Occipital lobe (tissue), 2 donors: Measurements from ENCODE around the gene SOCS3. TPM values are rescaled to one million over a fixed set of nuclear protein-coding genes. Genes with fewer than 3 reads are reported as not detected.

Experiments used
- DNase-seq: peaks from one replicate; lab custom pipeline; 2025; lab: John Stamatoyannopoulos, UW
- total RNA-seq: library from RNA; depleted of rRNA; stranded (reverse); fragments of >200 nt; gene quantifications from one replicate; pipeline ENCODE4 v1.2.3, GENCODE V29; 2014

Gene SOCS3, protein sequence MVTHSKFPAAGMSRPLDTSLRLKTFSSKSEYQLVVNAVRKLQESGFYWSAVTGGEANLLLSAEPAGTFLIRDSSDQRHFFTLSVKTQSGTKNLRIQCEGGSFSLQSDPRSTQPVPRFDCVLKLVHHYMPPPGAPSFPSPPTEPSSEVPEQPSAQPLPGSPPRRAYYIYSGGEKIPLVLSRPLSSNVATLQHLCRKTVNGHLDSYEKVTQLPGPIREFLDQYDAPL
- total RNA-seq, result 8.3 TPM

DNA sequence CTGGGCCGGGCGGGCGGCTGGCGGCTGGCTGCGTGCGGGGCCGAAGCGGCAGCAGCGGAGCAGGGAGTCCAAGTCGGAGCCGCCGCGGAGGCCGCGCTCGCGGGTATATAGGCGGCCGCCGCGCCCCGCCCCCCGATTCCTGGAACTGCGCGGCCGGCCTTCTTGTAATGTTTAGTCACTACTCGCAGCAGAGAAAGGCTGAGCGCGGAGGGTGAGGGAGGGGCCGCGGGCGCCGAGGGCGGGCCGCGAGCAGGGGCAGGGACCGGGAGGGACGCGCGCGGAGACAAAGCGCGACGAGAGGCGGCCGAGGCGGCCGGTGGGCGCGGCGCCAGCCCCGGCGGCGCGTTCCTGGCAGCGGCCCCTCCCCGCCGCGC is at the start of gene SOCS3:
SOCS3 (minus strand) TSS at position 81 of the 374 bp plus-strand sequence. CDS start 982 bp downstream, outside the sequence.
- peak; percentile 86 for DNase-seq

DNA sequence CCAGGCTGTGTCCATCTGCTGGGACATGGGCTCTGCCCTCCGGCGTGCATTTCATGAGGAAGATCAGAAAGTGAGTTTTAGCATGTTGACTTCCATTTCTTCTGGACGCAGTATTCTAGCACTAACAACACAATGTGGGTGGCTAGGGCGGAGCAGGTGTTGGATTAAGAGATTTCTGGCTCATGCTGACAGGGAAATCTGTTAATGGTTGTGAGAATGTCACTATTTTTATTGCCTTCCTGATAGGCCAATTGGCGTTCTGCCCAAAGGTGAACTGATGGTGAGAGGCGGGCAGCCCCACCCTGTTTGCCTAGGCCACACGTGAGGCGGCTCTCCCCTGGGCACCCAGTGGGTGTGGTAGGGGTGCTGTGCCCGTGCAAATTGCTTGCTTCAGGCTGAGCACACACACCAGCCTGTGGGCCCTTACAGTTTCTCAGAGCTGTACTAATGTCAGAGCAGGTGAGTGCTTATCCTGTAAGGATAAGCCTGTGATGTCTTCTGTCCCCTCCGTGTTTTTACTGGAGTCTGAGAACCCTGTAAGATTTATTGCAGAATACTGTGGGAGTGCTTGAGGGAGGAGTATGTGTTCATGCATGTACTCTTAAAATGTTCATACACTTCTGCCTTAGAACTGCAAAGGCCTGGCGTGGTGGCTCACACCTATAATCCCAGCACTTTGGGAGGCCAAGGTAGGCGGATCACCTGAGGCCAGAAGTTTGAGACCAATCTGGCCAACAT is 49.5 kb upstream of the SOCS3 start:
- no peak for DNase-seq

DNA sequence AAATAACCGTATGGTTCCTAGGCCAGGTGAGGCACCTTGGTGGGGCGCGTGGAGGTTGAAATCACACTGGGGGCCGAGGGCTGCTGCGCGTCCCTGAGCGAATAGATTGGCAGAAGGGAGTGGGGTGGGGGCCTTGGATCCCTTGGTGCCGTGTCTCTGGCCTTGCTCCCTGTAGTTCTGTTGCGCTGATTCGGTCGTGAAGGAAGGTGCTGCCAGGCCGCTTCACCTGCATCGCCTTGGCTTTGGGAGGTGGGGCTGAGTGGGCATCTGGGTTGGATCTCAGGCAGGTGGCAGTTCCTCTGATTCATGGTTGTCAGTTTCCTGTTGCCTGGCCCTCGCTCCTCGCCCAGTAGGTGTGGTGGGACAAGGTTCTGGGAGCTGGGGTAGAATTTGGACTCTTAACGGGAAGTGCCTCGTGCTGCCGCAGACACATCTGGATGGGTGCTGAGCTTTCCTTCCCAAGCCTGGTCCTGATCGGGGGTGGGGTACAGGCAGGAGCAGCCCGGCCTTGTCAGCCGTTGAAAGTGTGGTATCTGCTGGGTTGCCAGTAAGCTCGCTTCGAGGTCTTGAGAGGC is 48.7 kb upstream of the SOCS3 start:
- no peak for DNase-seq

DNA sequence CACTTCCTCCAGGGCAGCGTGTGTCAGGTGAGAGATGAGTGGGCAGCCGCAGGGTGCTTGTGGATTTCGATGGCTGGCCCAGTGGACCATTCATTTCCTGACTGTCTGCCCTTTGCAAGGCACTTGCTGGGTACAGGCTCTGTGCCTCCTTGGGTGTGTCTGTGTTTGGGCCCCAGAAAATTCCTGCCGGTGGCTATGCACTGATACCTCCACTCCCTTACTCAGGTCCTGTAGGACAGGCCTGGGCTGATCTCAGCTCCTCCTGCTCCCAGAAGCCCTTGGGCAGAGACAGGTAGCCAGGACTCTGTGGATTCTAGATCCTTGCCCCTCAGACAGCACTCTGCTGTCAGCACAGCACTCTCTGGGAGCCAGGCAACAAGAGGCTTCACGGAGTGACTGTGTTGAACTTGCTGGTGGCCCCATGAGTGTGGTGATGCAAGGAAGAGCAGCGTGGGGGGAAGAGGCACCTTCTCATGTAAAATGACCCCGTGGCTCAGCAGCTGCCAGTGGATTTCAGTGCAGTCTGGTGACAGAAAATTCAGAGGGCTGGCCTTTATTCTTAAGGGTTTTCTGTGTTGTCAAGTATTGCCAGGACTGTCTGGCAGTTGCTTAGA is 47.6 kb upstream of the SOCS3 start:
- DNase-seq, result no peak

DNA sequence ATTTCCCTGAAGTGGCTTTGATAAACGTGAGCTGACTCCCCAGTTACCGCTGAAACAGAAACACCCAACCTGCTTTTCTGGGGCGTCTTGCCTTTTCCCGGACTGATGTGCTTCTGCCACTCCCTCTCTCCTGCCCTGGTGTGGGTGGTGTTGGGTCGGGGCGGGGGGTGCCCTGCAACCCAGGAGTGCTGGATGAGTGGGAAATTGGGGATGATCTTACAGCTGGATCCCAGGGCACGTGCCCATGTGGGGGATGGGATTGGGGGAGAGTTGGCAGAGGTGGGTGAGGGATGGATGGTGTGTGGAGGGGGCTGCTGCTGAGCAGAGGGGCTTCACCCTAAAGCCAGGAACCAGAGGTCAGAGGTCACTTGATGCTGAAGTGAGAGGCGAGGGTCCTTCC is 47.0 kb upstream of the SOCS3 start:
- DNase-seq, result no peak

DNA sequence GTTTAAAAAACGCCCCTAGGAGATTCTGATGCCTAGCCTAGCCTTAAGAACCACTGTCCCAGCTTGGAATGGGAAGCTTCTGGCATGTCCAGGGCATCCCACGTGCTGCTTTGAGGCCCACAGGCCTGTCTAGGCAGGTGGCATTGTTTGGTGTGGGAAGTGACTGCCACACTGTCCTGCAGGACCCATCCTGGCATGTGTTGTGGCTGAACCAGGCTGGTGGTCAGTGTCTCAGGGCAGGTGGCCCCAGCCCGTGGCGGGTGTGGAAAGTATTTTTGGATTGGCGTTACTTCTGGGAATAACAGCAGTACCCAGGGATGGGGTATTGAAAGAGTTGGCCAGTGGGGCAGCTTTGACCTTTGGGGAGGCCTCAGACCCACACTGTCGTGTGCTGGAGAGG is 46.5 kb upstream of the SOCS3 start:
- DNase-seq, result no peak

DNA sequence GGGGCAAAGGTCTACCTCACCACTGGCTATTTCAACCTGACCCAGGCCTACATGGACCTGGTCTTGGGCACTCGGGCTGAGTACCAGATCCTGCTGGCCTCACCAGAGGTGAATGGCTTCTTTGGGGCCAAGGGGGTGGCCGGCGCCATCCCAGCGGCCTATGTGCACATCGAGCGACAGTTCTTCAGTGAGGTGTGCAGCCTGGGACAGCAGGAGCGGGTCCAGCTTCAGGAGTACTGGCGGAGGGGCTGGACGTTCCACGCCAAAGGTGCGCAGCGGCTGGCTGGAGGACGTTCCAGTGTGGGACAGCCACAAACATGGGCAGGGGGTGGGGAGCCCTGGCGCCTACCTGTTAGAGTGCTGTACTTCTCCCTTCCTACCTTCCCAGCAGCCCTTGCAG is 43.9 kb upstream of the SOCS3 start:
- DNase-seq, result no peak

DNA sequence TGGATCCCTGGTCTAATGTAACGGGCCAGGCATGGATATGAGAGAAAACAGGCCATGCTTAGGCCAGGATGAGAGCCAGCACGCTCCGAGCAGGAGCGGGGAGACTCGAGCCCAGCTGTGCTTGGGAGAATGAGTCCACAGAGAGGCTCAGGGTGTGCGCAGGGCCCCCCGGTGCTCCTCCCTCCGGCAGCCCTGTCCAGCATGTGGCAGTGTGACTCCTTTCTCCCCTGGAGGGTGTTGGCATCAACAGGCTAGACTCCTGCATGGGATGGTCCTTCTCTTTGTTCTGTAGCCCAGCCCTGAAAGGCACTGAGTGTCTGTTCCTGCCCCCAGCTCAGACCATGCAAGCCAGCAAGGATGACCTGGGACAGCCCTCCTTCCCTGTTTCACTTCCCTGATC is 42.0 kb upstream of the SOCS3 start:
- no peak for DNase-seq

DNA sequence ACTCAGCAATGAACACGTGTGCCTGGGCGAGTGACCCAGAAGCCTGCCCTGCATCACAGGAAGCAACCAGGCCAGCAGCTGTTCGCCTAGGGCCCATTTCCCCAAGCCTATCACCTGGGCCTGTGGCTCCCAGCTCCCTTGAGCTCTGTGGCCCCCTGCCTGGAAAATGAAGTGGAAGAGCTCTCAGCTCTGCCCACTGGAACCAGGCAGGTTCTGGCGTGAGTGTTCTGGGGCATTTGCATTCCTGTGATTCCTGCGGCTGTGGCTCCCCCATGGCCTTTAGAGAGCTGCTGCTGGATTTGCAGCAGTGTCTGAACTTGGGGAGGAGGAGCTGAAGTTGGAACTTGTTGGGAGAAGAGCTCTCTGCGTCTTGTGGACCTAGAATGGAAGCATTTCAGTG is 41.4 kb upstream of the SOCS3 start:
- no peak for DNase-seq

DNA sequence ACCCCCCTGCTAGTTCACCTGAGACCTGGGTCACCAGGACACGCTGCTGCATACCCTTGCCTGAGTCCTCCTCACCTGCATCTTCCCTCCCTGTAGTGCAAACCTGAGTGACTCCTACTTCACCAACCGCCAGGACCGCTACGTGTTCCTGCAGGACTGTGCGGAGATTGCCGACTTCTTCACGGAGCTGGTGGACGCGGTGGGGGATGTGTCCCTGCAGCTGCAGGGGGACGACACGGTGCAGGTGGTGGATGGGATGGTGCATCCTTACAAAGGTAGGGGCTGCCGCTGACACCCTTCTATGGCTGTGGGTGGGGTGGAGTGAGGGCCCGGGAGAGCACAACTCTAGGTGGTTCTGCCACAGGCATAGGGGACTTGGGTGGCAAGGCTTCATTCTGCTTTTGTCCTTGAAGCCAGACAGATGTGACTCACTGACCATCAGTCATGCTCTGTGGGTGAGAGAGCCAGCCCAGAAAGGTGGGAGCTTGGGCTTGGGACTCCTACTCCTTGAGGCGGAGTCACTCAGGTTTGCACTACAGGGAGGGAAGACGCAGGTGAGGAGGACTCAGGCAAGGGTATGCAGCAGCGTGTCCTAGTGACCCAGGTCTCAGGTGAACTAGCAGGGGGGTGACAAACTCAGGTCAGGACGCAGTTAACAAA is 40.8 kb upstream of the SOCS3 start:
- DNase-seq, result no peak

DNA sequence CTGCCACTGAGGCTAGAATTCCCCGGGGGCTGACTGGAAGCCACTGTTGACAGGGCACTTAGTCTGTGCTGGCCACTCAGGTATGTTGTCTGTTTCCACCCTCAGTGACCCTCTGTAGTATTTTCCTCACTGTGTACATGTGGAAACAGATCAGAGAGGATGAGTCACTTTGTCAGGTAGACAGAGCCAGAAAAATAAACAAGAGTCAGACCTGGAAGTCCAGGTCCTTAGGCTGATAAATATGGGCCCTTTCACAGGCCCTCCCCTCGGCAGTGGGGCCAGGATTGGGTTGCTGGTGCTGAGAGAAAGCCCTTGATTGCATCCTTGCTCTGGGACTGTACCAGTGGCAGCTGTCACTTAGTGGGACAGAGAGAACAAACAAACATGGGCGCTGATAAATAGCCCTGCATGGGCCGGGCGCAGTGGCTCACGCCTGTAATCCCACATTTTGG is 39.8 kb upstream of the SOCS3 start:
- no peak for DNase-seq

DNA sequence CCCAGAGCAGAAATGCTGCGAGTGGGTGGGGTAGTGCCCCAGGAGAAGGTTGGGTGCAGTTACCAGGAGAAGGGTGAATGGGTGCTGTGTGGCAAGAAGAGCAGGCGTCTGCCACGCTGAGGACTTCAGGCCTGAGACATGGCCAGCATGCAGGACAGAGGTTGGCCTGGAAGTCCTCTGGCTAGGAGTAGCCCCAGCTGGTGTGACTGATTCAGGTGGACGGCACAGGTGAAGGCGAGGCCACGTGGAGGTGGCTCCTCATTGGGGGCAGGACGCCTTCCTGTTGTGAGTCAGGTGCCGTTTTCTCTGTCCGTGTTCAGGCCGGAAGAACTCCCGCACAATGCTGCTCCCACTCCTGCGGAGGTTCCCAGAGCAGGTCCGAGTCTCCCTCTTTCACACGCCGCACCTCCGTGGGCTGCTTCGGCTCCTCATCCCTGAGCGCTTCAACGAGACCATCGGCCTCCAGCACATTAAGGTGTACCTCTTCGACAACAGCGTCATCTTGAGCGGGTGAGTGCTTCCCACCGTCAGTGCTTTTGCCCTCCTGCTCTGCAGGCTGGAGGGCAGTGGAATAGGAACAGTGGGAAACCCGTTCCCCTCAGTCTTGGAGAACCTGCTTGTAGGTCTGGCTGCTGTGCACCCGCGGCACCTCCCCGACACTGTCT is 39.3 kb upstream of the SOCS3 start:
- DNase-seq, result no peak

DNA sequence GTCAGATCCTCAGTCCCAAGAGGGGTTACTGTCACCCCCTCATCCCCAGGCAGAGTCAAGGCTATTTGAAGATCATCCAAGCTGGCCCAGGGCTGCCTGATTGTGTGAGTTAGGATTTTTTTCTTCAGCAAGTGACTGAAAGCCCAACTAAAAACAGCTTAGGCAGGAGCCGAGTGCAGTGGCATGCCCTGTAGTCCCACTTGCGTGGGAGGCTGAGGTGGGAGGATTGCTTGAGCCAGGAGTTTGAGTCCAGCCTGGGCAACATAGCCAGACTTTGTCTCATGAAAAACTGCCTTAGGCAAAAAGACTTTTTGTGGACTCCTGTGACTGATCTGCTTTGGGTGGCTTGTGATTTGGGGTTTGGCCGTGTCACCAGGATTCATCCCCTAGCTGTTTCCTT is 38.5 kb upstream of the SOCS3 start:
- no peak for DNase-seq

DNA sequence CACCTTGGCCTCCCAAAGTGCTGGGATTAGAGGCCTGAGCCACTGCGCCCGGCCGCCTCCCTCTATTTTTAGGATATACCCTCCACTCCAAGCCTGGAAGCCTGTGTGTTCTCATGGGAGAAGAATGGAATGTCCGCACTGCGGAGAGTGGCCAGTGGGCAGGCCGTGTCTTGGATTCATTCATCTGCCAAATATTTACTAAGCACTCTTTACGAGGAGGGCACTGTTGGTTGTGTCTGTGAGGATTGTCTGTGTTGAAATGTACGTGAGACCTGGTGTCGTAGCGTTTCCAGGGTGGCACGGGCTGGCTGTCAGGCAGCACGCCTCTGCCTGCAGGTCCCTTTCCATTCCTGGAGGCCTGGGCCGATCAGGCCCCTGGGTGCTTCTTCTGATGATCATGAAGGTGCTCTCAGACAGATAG is 37.8 kb upstream of the SOCS3 start:
- no peak for DNase-seq

DNA sequence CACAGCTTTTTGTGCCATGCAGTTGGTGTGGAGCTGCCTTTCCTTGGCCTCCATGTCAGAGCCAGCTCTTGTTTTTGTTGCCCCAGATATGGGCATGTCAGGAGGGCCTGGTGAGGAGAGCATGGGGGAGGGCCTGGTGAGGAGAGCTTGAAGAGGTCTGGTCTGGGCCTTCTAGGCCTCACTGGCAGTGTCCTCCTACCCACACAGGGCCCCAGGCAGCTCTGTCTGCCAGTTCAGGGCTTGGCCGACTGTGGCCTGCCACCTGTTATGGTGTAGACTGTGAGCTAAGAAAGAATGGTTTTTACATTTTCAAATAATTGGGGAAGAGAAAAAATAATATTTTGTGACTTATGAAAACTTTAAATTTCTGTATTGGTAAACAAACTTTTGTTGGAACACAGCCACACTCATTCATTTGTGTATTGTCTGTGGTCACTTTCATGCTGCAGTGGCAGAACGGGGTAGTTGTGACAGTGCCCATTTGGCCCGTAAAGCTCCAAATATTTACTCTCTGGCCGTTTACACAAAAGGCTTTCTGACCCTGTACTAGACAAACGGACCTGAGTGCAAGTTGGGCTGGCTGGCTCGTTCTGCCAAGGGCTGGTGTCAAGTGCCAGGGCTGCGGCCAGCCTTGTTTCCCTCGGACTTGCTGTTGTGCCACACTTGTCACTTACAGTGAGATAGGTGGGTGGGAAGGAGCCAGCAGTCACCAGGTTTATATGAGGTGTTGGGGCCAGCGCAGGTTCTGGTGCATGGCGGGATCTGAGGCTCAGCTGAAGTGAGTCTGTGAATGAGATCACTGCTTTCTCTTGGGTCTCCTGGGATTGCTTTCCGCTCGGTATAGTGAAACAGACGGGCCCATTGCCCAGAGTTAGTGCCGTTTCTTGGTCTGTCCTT is 36.8 kb upstream of the SOCS3 start:
- DNase-seq, result no peak

DNA sequence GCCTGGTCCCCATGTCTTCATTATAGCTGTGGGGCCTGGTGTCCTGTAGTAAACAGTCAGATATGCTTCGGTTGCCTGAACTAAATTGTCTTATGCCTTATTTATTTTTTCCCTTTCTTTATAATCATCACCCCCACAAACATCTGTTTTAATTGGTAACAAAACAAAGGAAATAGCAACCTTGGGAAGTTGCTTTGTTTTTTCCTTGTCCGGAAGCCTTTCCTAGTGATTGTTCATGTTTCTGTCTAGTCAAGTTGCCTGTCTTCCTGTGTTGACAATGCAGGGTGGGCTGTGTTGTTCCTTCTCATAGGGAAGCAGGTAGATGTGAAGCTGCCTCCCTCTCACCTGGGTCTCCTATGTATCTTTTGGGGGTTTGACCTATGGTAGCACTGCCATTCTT is 35.3 kb upstream of the SOCS3 start:
- no peak for DNase-seq

DNA sequence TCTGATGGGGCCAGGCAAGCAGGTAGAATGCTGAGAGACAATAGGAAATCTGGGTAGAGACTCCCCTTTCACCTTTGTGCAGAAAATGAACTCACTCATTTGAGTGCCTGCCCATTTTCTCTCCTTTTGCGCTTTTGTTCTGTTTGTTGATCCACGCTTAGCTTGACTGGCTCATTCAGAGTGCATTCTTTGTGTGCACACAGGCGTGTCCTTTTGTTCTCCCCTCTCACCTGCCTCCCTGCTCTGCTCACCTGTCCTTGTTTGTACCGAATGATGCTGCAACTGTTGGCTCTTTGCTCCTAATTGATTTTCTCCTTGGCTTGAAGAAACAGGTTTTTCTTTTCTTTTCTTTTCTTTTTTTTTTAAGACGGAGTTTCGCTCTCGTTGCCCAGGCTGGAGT is 34.3 kb upstream of the SOCS3 start:
- no peak for DNase-seq

DNA sequence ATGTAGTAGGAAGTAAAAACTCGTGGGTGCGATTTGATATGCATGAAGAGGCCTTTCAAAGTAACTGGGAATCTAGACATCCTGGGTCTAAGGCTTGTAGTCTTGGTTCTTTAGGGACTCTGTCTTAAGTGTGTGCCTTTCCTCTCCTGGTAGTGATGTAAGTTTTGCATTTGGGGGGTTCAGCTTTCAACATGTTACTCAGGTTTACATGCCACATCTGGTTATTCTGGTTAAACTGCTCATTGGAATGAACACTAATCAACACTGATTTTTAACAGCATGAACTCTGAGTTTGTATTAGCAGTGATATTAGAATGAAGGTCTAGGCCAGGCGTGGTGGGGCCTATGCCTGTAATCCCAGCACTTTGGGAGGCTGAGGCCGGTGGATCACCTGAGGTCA is 33.7 kb upstream of the SOCS3 start:
- no peak for DNase-seq

DNA sequence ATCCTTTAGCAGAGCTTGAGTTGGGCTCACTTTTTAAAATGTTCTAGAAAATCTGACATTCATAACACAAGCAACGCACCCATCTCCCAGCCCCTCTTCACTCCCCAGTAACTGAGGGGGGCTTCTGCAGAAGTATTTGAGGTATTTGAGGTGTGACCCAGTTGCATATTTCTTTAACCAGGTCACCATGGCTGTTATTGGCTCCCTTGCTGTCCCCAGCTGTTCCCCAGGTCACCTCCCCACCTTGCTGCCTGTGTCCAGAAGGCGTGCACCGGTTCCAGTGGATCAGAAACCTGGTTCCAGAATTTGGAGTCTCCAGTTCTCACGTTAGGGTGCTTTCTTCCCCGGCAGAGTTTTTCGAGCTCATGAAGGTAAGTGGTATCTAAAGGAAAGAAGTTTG is 32.4 kb upstream of the SOCS3 start:
- DNase-seq, result no peak

DNA sequence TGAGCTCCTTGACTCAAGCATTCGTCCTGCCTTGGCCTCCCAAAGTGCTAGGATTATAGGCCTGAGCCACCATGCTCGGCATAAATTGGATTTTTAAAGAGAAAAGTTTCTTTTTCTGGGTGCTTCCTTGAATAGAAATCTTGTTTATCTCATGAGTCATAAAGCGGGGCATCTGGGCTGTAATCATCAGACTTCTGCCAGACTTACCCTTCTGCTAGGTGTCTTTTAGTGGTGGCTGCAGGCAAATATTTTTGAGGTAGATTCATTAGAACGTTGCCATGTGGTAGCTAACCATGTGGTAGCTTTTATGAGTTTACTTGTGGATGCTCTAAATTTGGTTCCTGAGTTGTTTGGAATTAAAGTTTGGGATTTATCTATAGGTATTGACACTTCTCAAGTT is 32.0 kb upstream of the SOCS3 start:
- no peak for DNase-seq

DNA sequence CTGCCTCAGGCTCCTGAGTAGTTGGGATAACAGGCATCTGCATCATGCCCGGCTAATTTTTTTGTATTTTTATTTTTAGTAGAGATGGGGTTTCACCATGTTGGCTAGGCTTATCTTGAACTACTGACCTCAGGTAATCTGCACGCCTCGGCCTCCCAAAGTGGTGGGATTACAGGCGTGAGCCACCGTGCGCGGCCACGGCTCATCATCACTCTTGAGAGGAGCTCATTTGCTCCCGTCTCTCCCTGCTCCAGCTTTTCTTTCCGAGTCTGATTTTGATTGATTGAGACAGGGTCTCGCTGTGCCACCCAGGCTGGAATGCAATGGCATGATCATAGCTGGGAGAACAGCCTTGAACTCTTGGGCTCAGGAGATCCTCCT is 31.2 kb upstream of the SOCS3 start:
- no peak for DNase-seq
